Astrocyte (in vitro differentiated cells and primary cell): ENCODE data around the gene TK1.

Experiments
- EZH2 ChIP-seq: IDR thresholded peaks from 2 replicates; pipeline ENCODE4 v1.6.1; 2012; ENCODE audit warnings: mild to moderate bottlenecking, low read length, inconsistent platforms; ENCODE audit not compliant: insufficient read depth
- TF ChIP-seq, protein P1 (sequence below): IDR thresholded peaks from 2 replicates; pipeline ENCODE4 v1.5.1; 2011; ENCODE audit warnings: low read depth, mild to moderate bottlenecking, inconsistent platforms, low read length, moderate library complexity; ENCODE audit not compliant: insufficient read depth

GRCh38 chr17:78141437-78142118 is 45.3 kb downstream of the TK1 start:
- TF ChIP-seq, protein P1, sequence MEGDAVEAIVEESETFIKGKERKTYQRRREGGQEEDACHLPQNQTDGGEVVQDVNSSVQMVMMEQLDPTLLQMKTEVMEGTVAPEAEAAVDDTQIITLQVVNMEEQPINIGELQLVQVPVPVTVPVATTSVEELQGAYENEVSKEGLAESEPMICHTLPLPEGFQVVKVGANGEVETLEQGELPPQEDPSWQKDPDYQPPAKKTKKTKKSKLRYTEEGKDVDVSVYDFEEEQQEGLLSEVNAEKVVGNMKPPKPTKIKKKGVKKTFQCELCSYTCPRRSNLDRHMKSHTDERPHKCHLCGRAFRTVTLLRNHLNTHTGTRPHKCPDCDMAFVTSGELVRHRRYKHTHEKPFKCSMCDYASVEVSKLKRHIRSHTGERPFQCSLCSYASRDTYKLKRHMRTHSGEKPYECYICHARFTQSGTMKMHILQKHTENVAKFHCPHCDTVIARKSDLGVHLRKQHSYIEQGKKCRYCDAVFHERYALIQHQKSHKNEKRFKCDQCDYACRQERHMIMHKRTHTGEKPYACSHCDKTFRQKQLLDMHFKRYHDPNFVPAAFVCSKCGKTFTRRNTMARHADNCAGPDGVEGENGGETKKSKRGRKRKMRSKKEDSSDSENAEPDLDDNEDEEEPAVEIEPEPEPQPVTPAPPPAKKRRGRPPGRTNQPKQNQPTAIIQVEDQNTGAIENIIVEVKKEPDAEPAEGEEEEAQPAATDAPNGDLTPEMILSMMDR: no peak
- TF ChIP-seq EZH2: no peak
